ENCODE results near the gene RNF166. TPM values are rescaled to one million over a fixed set of nuclear protein-coding genes. Genes with fewer than 3 reads are reported as not detected.
A peak's percentile ranks its signal among the peaks of the same experiment; 100 is the strongest.

Gene RNF166
- total and polyA plus RNA-seq, 2 of the 13 experiments (the other 11 are each of a cell fraction or from before 2014, with no cell fraction given), result 21.4 to 23.0 TPM

DNA sequence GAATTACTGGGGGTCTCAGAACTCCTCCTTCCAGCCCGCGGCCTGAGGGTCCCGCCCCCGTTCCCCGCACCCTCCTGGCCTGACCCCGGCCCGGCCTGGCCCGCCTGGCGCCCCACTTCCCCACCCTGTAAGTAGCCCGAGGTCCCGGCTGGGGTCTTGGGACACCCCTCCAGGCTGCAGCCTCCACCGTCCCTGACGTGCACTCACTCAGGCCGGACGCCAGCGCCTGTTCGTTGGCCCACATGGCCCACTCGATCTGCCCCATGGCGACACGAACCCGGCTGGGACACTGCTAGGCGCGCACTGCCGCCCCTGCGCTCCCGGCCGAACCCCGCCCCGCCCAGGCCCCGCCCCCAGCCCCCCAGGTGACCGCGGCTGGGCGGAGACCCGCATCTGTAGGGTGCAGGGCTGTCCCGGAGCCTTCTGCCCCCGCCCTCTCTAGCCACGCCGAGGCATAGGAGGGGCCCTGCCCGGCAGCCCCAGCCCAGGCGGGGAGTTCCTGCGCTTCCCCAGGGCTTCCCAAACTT is 55.4 kb downstream of the RNF166 start, which contains the start of gene CYBA (continued):
- TF ChIP-seq, protein P1, sequence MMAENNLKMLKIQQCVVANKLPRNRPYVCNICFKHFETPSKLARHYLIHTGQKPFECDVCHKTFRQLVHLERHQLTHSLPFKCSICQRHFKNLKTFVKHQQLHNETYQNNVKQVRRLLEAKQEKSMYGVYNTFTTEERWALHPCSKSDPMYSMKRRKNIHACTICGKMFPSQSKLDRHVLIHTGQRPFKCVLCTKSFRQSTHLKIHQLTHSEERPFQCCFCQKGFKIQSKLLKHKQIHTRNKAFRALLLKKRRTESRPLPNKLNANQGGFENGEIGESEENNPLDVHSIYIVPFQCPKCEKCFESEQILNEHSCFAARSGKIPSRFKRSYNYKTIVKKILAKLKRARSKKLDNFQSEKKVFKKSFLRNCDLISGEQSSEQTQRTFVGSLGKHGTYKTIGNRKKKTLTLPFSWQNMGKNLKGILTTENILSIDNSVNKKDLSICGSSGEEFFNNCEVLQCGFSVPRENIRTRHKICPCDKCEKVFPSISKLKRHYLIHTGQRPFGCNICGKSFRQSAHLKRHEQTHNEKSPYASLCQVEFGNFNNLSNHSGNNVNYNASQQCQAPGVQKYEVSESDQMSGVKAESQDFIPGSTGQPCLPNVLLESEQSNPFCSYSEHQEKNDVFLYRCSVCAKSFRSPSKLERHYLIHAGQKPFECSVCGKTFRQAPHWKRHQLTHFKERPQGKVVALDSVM (CRISPR knock-in tag; IDR thresholded peaks at IDR 0.05), result no peak
- TF ChIP-seq ZNF768 (CRISPR knock-in tag; IDR thresholded peaks at IDR 0.05) (0 out of 2 replicates have a peak, but pooled peaks have one; percentile 17), CBX5 (CRISPR knock-in tag; IDR thresholded peaks at IDR 0.05; ENCODE audit: borderline replicate concordance) (peak; percentile 9; the same call in 1 of the 2 replicates), ZNF678 (CRISPR knock-in tag; IDR thresholded peaks at IDR 0.05) (peak; percentile 8; the same call in 1 of the 2 replicates), PHF20 (CRISPR knock-in tag; IDR thresholded peaks at IDR 0.05) (peak; percentile 49; the same call in 1 of the 2 replicates), KLF15 (CRISPR knock-in tag; IDR thresholded peaks at IDR 0.05; ENCODE audit: borderline replicate concordance) (no peak), SPEN (CRISPR knock-in tag; IDR thresholded peaks at IDR 0.05; ENCODE audit: low read depth) (no peak; the same call in 1 of the 2 replicates), DNMT3B (CRISPR knock-in tag; conservative IDR thresholded peaks at IDR 0.05) (no peak), ZFP90 (CRISPR knock-in tag; IDR thresholded peaks at IDR 0.05; ENCODE audit: borderline replicate concordance) (no peak; the same call in 1 of the 2 replicates), ZBTB38 (CRISPR knock-in tag; IDR thresholded peaks at IDR 0.05) (no peak), SRSF9 (IDR thresholded peaks at IDR 0.05; ENCODE audit: borderline replicate concordance, insufficient read depth, low read depth, low read length, poor library complexity, severe bottlenecking) (no peak), ZSCAN22 (CRISPR knock-in tag; IDR thresholded peaks at IDR 0.05) (no peak), ZNF572 (CRISPR knock-in tag; IDR thresholded peaks at IDR 0.05) (peak; percentile 91; the same call in 1 of the 2 replicates)
- TF ChIP-seq, protein P2, sequence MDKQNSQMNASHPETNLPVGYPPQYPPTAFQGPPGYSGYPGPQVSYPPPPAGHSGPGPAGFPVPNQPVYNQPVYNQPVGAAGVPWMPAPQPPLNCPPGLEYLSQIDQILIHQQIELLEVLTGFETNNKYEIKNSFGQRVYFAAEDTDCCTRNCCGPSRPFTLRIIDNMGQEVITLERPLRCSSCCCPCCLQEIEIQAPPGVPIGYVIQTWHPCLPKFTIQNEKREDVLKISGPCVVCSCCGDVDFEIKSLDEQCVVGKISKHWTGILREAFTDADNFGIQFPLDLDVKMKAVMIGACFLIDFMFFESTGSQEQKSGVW (CRISPR knock-in tag; IDR thresholded peaks at IDR 0.05; ENCODE audit: borderline replicate concordance), result no peak
- TF ChIP-seq, protein P3, sequence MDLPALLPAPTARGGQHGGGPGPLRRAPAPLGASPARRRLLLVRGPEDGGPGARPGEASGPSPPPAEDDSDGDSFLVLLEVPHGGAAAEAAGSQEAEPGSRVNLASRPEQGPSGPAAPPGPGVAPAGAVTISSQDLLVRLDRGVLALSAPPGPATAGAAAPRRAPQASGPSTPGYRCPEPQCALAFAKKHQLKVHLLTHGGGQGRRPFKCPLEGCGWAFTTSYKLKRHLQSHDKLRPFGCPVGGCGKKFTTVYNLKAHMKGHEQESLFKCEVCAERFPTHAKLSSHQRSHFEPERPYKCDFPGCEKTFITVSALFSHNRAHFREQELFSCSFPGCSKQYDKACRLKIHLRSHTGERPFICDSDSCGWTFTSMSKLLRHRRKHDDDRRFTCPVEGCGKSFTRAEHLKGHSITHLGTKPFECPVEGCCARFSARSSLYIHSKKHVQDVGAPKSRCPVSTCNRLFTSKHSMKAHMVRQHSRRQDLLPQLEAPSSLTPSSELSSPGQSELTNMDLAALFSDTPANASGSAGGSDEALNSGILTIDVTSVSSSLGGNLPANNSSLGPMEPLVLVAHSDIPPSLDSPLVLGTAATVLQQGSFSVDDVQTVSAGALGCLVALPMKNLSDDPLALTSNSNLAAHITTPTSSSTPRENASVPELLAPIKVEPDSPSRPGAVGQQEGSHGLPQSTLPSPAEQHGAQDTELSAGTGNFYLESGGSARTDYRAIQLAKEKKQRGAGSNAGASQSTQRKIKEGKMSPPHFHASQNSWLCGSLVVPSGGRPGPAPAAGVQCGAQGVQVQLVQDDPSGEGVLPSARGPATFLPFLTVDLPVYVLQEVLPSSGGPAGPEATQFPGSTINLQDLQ (CRISPR knock-in tag; IDR thresholded peaks at IDR 0.05), result 0 out of 2 replicates have a peak, but pooled peaks have one; percentile 9
- TF ChIP-seq, protein P4, sequence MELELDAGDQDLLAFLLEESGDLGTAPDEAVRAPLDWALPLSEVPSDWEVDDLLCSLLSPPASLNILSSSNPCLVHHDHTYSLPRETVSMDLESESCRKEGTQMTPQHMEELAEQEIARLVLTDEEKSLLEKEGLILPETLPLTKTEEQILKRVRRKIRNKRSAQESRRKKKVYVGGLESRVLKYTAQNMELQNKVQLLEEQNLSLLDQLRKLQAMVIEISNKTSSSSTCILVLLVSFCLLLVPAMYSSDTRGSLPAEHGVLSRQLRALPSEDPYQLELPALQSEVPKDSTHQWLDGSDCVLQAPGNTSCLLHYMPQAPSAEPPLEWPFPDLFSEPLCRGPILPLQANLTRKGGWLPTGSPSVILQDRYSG (CRISPR knock-in tag; IDR thresholded peaks at IDR 0.05), result peak; percentile 86; the same call in 1 of the 2 replicates
- TF ChIP-seq, protein P5, sequence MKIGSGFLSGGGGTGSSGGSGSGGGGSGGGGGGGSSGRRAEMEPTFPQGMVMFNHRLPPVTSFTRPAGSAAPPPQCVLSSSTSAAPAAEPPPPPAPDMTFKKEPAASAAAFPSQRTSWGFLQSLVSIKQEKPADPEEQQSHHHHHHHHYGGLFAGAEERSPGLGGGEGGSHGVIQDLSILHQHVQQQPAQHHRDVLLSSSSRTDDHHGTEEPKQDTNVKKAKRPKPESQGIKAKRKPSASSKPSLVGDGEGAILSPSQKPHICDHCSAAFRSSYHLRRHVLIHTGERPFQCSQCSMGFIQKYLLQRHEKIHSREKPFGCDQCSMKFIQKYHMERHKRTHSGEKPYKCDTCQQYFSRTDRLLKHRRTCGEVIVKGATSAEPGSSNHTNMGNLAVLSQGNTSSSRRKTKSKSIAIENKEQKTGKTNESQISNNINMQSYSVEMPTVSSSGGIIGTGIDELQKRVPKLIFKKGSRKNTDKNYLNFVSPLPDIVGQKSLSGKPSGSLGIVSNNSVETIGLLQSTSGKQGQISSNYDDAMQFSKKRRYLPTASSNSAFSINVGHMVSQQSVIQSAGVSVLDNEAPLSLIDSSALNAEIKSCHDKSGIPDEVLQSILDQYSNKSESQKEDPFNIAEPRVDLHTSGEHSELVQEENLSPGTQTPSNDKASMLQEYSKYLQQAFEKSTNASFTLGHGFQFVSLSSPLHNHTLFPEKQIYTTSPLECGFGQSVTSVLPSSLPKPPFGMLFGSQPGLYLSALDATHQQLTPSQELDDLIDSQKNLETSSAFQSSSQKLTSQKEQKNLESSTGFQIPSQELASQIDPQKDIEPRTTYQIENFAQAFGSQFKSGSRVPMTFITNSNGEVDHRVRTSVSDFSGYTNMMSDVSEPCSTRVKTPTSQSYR (CRISPR knock-in tag; IDR thresholded peaks at IDR 0.05; ENCODE audit: borderline replicate concordance), result peak; percentile 34; the same call in 1 of the 2 replicates
